Panc1 (cell line): ENCODE results near the gene PLCXD1. TPM values are rescaled to one million over a fixed set of nuclear protein-coding genes. Genes with fewer than 3 reads are reported as not detected.
"Not testable (repeated sequence)": the region's sequence is repeated elsewhere in the genome, so short reads cannot be mapped to it uniquely, and the experiment has no call there.

ENCODE experiments used
- ATAC-seq: fragments of 200-7000 bp; cut with Tn5 transposase; 2 replicates; pipeline ENCODE4 v1.9.1; 2020; ENCODE audit warnings: mild to moderate bottlenecking, moderate library complexity
- BruUV-seq: library from RNA; stranded (reverse); fragments of 400-500 nt; replicated peaks from 2 replicates; lab custom pipeline; 2021; lab: Mats Ljungman, UMichigan
- CTCF ChIA-PET: fragments of 300-600 bp; sonication (Branson Sonifier 250); formaldehyde crosslinking; loops from one replicate; lab custom pipeline; 2022; ENCODE audit warnings: antibody characterized with exemption; lab: Charles Lee
- POLR2A ChIA-PET: fragments of 300-600 bp; sonication (Branson Sonifier 250); formaldehyde crosslinking; loops from one replicate; lab custom pipeline; 2022; ENCODE audit warnings: antibody characterized with exemption; lab: Charles Lee
- DNase-seq: peaks from one replicate; pipeline ENCODE4 v3.0.0-alpha.2; 2010; ENCODE audit warnings: low read depth, low spot score
- H3K27ac ChIP-seq: 2 replicates; pipeline ENCODE4 v1.5.1; 2011; ENCODE audit warnings: mild to moderate bottlenecking, low read length, inconsistent platforms
- H3K27me3 ChIP-seq: fragments of 200-500 bp; sonication (Bioruptor generic); 2 replicates; pipeline ENCODE4 v1.6.0; 2014; ENCODE audit warnings: low read length, inconsistent platforms; ENCODE audit not compliant: control insufficient read depth, insufficient read depth
- H3K36me3 ChIP-seq: fragments of 200-500 bp; sonication (Bioruptor generic); 2 replicates; pipeline ENCODE4 v1.5.1; 2014; ENCODE audit warnings: inconsistent platforms, mild to moderate bottlenecking, low read length, moderate library complexity; ENCODE audit not compliant: control insufficient read depth, insufficient read depth
- H3K4me1 ChIP-seq: 2 replicates; pipeline ENCODE4 v1.5.1; 2011; ENCODE audit warnings: inconsistent platforms, mild to moderate bottlenecking, low read length, moderate library complexity; ENCODE audit not compliant: control insufficient read depth, insufficient read depth
- H3K4me3 ChIP-seq, 2 experiments: 2 replicates each; pipeline ENCODE4 v1.5.1; 2011 to 2012; ENCODE audit warnings: low read depth in 2 of 2, low read length in 2 of 2, mild to moderate bottlenecking in 2 of 2, inconsistent platforms in 1 of 2, moderate library complexity in 1 of 2
- H3K9me3 ChIP-seq: fragments of 200-500 bp; sonication (Bioruptor generic); 2 replicates; pipeline ENCODE4 v1.5.1; 2014; ENCODE audit warnings: low read depth, mild to moderate bottlenecking, inconsistent platforms, low read length, moderate library complexity; ENCODE audit not compliant: control insufficient read depth, insufficient read depth
- CTCF ChIP-seq: fragments of 450-650 bp; IDR thresholded peaks from 2 replicates; pipeline ENCODE4 v1.5.1; 2017; ENCODE audit warnings: mild to moderate bottlenecking
- POLR2AphosphoS5 ChIP-seq: IDR thresholded peaks from 2 replicates; pipeline ENCODE4 v1.6.1; 2012; ENCODE audit warnings: mild to moderate bottlenecking, low read depth, low read length, moderate library complexity
- REST ChIP-seq, 2 experiments: IDR thresholded peaks; 2 replicates each; pipeline ENCODE4 v1.6.1; 2011 to 2012; ENCODE audit warnings: low read depth in 2 of 2, control low read depth in 1 of 2, low read length in 1 of 2, mild to moderate bottlenecking in 1 of 2, moderate library complexity in 1 of 2; ENCODE audit not compliant: insufficient read depth in 1 of 2
- SIN3A ChIP-seq: IDR thresholded peaks from 2 replicates; pipeline ENCODE4 v1.6.1; 2012; ENCODE audit warnings: low read depth, mild to moderate bottlenecking, low read length, moderate library complexity, borderline replicate concordance; ENCODE audit not compliant: insufficient read depth
- TCF7L2 ChIP-seq: IDR thresholded peaks from 2 replicates; pipeline ENCODE4 v1.6.1; 2011; ENCODE audit warnings: mild to moderate bottlenecking, low read depth, low read length, inconsistent platforms
- in situ Hi-C: cut with HindIII; loops from 2 replicates; pipeline ENCODE4 v1.10.0; 2016; ENCODE audit warnings: low sequenced_read_pairs, low pct_unique_long_range_greater_than_20kb
- intact Hi-C: fragments of 100-400 bp; cut with micrococcal nuclease; formaldehyde crosslinking; loops from one replicate; pipeline ENCODE4 v1.10.0; 2022; ENCODE audit not compliant: unreplicated experiment
- total RNA-seq: library from RNA; stranded (reverse); gene quantifications from one replicate; pipeline ENCODE4 v1.2.1, GENCODE V29; 2021; ENCODE audit not compliant: unreplicated experiment

Gene PLCXD1
- total RNA-seq, 1 experiment from 2014 or later, result 54.9 TPM

GRCh38 chrX:330141-330725, 49.1 kb downstream of the PLCXD1 start:
- BruUV-seq, intact Hi-C loops, H3K27me3 ChIP-seq, in situ Hi-C loops, H3K4me3 ChIP-seq, DNase-seq, POLR2A ChIA-PET, ATAC-seq, H3K36me3 ChIP-seq, CTCF ChIA-PET, H3K4me1 ChIP-seq, H3K9me3 ChIP-seq, H3K27ac ChIP-seq: not testable (repeated sequence)

- TF ChIP-seq REST (IDR thresholded peaks at IDR 0.05; ENCODE audit: insufficient read depth in 1 of 2, low read depth in 2 of 2, low read length in 1 of 2), result no peak
- TF ChIP-seq SIN3A, result no peak
- TF ChIP-seq POLR2AphosphoS5, result no peak
- no peak for TF ChIP-seq CTCF
- no peak for TF ChIP-seq TCF7L2
- no peak overlapping the region for H3K4me3 ChIP-seq
- no peaks in the 10 kb centered on the region for H3K27me3 ChIP-seq
- no peak overlapping the region for H3K27ac ChIP-seq
- no peak for ATAC-seq
- ChIA-PET POLR2A (no interaction called here), CTCF (no interaction called here)
- H3K4me1 ChIP-seq, result no peaks in the 10 kb centered on the region
- no peak for DNase-seq
- no peaks in the 10 kb centered on the region for H3K36me3 ChIP-seq
- in situ Hi-C loops (no loop called here), intact Hi-C loops (no loop called here)
- BruUV-seq, result no TSS peak
- H3K9me3 ChIP-seq, result no peaks in the 10 kb centered on the region
These were observed 49.6 kb downstream of the PLCXD1 start for GRCh38 chrX:330726-331150.

- H3K9me3 ChIP-seq, result no peaks in the 10 kb centered on the region
- POLR2A ChIA-PET, result no interaction called here
- no peaks in the 10 kb centered on the region for H3K27me3 ChIP-seq
- BruUV-seq, result no TSS peak
- peak; percentile 67 for ATAC-seq
- H3K27ac ChIP-seq, result no peak overlapping the region
- intact Hi-C loops, result no loop called here
- CTCF ChIA-PET, result no interaction called here
- in situ Hi-C loops, result no loop called here
- no peak overlapping the region for H3K4me3 ChIP-seq
- H3K4me1 ChIP-seq, result no peaks in the 10 kb centered on the region
- no peaks in the 10 kb centered on the region for H3K36me3 ChIP-seq
- TF ChIP-seq POLR2AphosphoS5, result no peak
- no peak for DNase-seq
These were observed 50.1 kb downstream of the PLCXD1 start for GRCh38 chrX:331151-331824.
